HEK293 (cell line): ENCODE data around the gene KIF3B.
A peak's percentile ranks its signal among the peaks of the same experiment; 100 is the strongest.

Experiments used
- CTCF ChIA-PET: fragments of 350-600 bp; formaldehyde crosslinking; extraction: SDS; loops from one replicate; lab custom pipeline; 2021; ENCODE audit warnings: antibody characterized with exemption; lab: Yijun Ruan, JAX
- POLR2A ChIA-PET: fragments of 300-600 bp; formaldehyde crosslinking; extraction: SDS; loops from one replicate; lab custom pipeline; 2020; ENCODE audit warnings: antibody characterized with exemption, inconsistent platforms; lab: Yijun Ruan, JAX
- H3K27ac ChIP-seq: fragments of 200-500 bp; sonication (Bioruptor generic); 2 replicates; pipeline ENCODE4 v1.5.1; 2014; ENCODE audit warnings: low read depth, low read length, control low read depth, inconsistent platforms; ENCODE audit errors: extremely low read depth
- H3K36me3 ChIP-seq, 2 experiments: fragments of 200-500 bp in 1 of 2; sonication (Bioruptor generic) in 1 of 2; 1 replicate in 1 of 2; 2 replicates in 1 of 2; pipeline ENCODE4 v1.5.1; 2014 to 2017; ENCODE audit warnings: inconsistent platforms in 2 of 2, low read length in 2 of 2; ENCODE audit not compliant: control insufficient read depth in 2 of 2, insufficient read depth in 1 of 2
- H3K4me1 ChIP-seq: fragments of 200-500 bp; sonication (Bioruptor generic); 2 replicates; pipeline ENCODE4 v1.5.1; 2014; ENCODE audit warnings: mild to moderate bottlenecking, low read length, inconsistent platforms; ENCODE audit not compliant: control insufficient read depth, insufficient read depth
- H3K4me3 ChIP-seq: 2 replicates; pipeline ENCODE4 v1.5.1; 2011; ENCODE audit warnings: low read depth, mild to moderate bottlenecking, control low read depth, low read length, moderate library complexity
- H3K9me3 ChIP-seq: fragments of 200-500 bp; sonication (Bioruptor generic); 2 replicates; pipeline ENCODE4 v1.5.1; 2014; ENCODE audit warnings: low read depth, low read length, inconsistent platforms; ENCODE audit not compliant: control insufficient read depth, insufficient read depth
- FEZF1 ChIP-seq: fragments of 450-650 bp; formaldehyde crosslinking; IDR thresholded peaks from 2 replicates; pipeline ENCODE4 v1.5.1; 2016; ENCODE audit warnings: missing biosample characterization, missing genetic modification characterization
- GLIS1 ChIP-seq: fragments of 450-650 bp; formaldehyde crosslinking; IDR thresholded peaks from 2 replicates; pipeline ENCODE4 v1.5.1; 2016; ENCODE audit warnings: missing biosample characterization, missing genetic modification characterization
- GLIS2 ChIP-seq: fragments of 450-650 bp; formaldehyde crosslinking; IDR thresholded peaks from 2 replicates; pipeline ENCODE4 v1.5.1; 2016; ENCODE audit warnings: missing biosample characterization, missing genetic modification characterization
- PRDM1 ChIP-seq: fragments of 450-650 bp; formaldehyde crosslinking; IDR thresholded peaks from 2 replicates; pipeline ENCODE4; 2016; ENCODE audit warnings: missing biosample characterization, missing genetic modification characterization
- WT1 ChIP-seq: fragments of 450-650 bp; formaldehyde crosslinking; IDR thresholded peaks from 2 replicates; pipeline ENCODE4 v1.5.1; 2016; ENCODE audit warnings: missing biosample characterization, missing genetic modification characterization
- ZNF174 ChIP-seq: fragments of 450-650 bp; formaldehyde crosslinking; IDR thresholded peaks from 2 replicates; pipeline ENCODE4 v1.5.0; 2017; ENCODE audit warnings: missing biosample characterization, mild to moderate bottlenecking, missing genetic modification characterization
- ZNF175 ChIP-seq: fragments of 450-650 bp; formaldehyde crosslinking; IDR thresholded peaks from 2 replicates; pipeline ENCODE4 v1.5.1; 2016; ENCODE audit warnings: missing biosample characterization, missing genetic modification characterization
- ZNF341 ChIP-seq: fragments of 450-650 bp; formaldehyde crosslinking; IDR thresholded peaks from 2 replicates; pipeline ENCODE4; 2016; ENCODE audit warnings: low read depth, missing biosample characterization, missing genetic modification characterization
- ZNF362 ChIP-seq: fragments of 450-650 bp; formaldehyde crosslinking; IDR thresholded peaks from 2 replicates; pipeline ENCODE4 v1.5.1; 2016; ENCODE audit warnings: missing biosample characterization, missing genetic modification characterization
- ZNF398 ChIP-seq: fragments of 450-650 bp; formaldehyde crosslinking; IDR thresholded peaks from 2 replicates; pipeline ENCODE4 v1.5.1; 2017; ENCODE audit warnings: missing biosample characterization, missing genetic modification characterization
- ZNF549 ChIP-seq: fragments of 450-650 bp; IDR thresholded peaks from 2 replicates; pipeline ENCODE4 v1.5.1; 2018; ENCODE audit warnings: missing biosample characterization, missing genetic modification characterization, mild to moderate bottlenecking, inconsistent platforms, moderate library complexity
- ZNF596 ChIP-seq: fragments of 450-650 bp; IDR thresholded peaks from 2 replicates; pipeline ENCODE4 v1.5.0; 2018; ENCODE audit warnings: missing biosample characterization, mild to moderate bottlenecking, missing genetic modification characterization, moderate library complexity
- ZNF654 ChIP-seq: fragments of 450-650 bp; formaldehyde crosslinking; IDR thresholded peaks from 2 replicates; pipeline ENCODE4 v1.5.1; 2016; ENCODE audit warnings: low read depth, missing biosample characterization, missing genetic modification characterization
- ZNF670 ChIP-seq: fragments of 450-650 bp; formaldehyde crosslinking; IDR thresholded peaks from 2 replicates; pipeline ENCODE4 v1.5.1; 2016; ENCODE audit warnings: missing biosample characterization, missing genetic modification characterization, low read depth
- ZNF777 ChIP-seq: fragments of 450-650 bp; formaldehyde crosslinking; IDR thresholded peaks from 2 replicates; pipeline ENCODE4 v1.5.1; 2017; ENCODE audit warnings: missing biosample characterization, missing genetic modification characterization, borderline replicate concordance
- ZSCAN5A ChIP-seq: fragments of 450-650 bp; formaldehyde crosslinking; IDR thresholded peaks from 2 replicates; pipeline ENCODE4 v1.5.1; 2016; ENCODE audit warnings: missing biosample characterization, missing genetic modification characterization
- TF ChIP-seq, protein P1 (sequence below): fragments of 450-650 bp; formaldehyde crosslinking; IDR thresholded peaks from 2 replicates; pipeline ENCODE4 v1.5.1; 2016; ENCODE audit warnings: missing biosample characterization, missing genetic modification characterization
- TF ChIP-seq, protein P2 (sequence below): fragments of 450-650 bp; formaldehyde crosslinking; IDR thresholded peaks from 2 replicates; pipeline ENCODE4 v1.5.1; 2016; ENCODE audit warnings: missing biosample characterization, missing genetic modification characterization
- TF ChIP-seq, protein P3 (sequence below): fragments of 450-650 bp; formaldehyde crosslinking; IDR thresholded peaks from 2 replicates; pipeline ENCODE4 v1.5.1; 2016; ENCODE audit warnings: missing biosample characterization, missing genetic modification characterization
- TF ChIP-seq, protein P4 (sequence below): fragments of 450-650 bp; formaldehyde crosslinking; IDR thresholded peaks from 2 replicates; pipeline ENCODE4 v1.5.1; 2016; ENCODE audit warnings: missing biosample characterization, missing genetic modification characterization
- TF ChIP-seq, protein P5 (sequence below): fragments of 450-650 bp; formaldehyde crosslinking; IDR thresholded peaks from 2 replicates; pipeline ENCODE4 v1.5.1; 2016; ENCODE audit warnings: missing biosample characterization, missing genetic modification characterization

The KIF3B gene

GRCh38 chr20:32227744-32228688 lies 49.4 kb upstream of the KIF3B start:
- Histone ChIP-seq H3K4me1 (no peaks in the 10 kb centered on the region), H3K9me3 (no peaks in the 10 kb centered on the region), H3K4me3 (no peak overlapping the region), H3K36me3 (peaks cover 14 to 84% of the 10 kb centered on the region in 2 experiments), H3K27ac (no peak overlapping the region)
- POLR2A ChIA-PET, result no interaction called here
- CTCF ChIA-PET, result no interaction called here
- TF ChIP-seq, protein P1, sequence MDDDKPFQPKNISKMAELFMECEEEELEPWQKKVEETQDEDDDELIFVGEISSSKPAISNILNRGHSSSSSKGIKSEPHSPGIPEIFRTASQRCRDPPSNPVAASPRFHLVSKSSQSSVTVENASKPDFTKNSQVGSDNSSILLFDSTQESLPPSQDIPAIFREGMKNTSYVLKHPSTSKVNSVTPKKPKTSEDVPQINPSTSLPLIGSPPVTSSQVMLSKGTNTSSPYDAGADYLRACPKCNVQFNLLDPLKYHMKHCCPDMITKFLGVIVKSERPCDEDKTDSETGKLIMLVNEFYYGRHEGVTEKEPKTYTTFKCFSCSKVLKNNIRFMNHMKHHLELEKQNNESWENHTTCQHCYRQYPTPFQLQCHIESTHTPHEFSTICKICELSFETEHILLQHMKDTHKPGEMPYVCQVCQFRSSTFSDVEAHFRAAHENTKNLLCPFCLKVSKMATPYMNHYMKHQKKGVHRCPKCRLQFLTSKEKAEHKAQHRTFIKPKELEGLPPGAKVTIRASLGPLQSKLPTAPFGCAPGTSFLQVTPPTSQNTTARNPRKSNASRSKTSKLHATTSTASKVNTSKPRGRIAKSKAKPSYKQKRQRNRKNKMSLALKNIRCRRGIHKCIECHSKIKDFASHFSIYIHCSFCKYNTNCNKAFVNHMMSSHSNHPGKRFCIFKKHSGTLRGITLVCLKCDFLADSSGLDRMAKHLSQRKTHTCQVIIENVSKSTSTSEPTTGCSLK, result no peak
- TF ChIP-seq ZSCAN5A (tag by site-specific recombination), result no peak
- TF ChIP-seq, protein P2, sequence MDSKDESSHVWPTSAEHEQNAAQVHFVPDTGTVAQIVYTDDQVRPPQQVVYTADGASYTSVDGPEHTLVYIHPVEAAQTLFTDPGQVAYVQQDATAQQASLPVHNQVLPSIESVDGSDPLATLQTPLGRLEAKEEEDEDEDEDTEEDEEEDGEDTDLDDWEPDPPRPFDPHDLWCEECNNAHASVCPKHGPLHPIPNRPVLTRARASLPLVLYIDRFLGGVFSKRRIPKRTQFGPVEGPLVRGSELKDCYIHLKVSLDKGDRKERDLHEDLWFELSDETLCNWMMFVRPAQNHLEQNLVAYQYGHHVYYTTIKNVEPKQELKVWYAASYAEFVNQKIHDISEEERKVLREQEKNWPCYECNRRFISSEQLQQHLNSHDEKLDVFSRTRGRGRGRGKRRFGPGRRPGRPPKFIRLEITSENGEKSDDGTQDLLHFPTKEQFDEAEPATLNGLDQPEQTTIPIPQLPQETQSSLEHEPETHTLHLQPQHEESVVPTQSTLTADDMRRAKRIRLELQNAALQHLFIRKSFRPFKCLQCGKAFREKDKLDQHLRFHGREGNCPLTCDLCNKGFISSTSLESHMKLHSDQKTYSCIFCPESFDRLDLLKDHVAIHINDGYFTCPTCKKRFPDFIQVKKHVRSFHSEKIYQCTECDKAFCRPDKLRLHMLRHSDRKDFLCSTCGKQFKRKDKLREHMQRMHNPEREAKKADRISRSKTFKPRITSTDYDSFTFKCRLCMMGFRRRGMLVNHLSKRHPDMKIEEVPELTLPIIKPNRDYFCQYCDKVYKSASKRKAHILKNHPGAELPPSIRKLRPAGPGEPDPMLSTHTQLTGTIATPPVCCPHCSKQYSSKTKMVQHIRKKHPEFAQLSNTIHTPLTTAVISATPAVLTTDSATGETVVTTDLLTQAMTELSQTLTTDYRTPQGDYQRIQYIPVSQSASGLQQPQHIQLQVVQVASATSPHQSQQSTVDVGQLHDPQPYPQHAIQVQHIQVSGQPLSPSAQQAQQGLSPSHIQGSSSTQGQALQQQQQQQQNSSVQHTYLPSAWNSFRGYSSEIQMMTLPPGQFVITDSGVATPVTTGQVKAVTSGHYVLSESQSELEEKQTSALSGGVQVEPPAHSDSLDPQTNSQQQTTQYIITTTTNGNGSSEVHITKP, result peak; percentile 89
- no peak for TF ChIP-seq ZNF362 (tag by site-specific recombination)
- TF ChIP-seq, protein P3, sequence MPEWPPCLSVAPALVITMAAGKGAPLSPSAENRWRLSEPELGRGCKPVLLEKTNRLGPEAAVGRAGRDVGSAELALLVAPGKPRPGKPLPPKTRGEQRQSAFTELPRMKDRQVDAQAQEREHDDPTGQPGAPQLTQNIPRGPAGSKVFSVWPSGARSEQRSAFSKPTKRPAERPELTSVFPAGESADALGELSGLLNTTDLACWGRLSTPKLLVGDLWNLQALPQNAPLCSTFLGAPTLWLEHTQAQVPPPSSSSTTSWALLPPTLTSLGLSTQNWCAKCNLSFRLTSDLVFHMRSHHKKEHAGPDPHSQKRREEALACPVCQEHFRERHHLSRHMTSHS (tag by site-specific recombination), result peak; percentile 67; the same call in 1 of the 2 replicates
- no peak for TF ChIP-seq PRDM1
- no peak for TF ChIP-seq WT1 (tag by site-specific recombination)
- TF ChIP-seq ZNF777 (tag by site-specific recombination), result no peak
- TF ChIP-seq GLIS2 (tag by site-specific recombination), result no peak
- TF ChIP-seq, protein P4, sequence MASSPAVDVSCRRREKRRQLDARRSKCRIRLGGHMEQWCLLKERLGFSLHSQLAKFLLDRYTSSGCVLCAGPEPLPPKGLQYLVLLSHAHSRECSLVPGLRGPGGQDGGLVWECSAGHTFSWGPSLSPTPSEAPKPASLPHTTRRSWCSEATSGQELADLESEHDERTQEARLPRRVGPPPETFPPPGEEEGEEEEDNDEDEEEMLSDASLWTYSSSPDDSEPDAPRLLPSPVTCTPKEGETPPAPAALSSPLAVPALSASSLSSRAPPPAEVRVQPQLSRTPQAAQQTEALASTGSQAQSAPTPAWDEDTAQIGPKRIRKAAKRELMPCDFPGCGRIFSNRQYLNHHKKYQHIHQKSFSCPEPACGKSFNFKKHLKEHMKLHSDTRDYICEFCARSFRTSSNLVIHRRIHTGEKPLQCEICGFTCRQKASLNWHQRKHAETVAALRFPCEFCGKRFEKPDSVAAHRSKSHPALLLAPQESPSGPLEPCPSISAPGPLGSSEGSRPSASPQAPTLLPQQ, result peak; percentile 77
- TF ChIP-seq ZNF654 (tag by site-specific recombination), result no peak
- TF ChIP-seq ZNF341, result no peak
- TF ChIP-seq ZNF175 (tag by site-specific recombination), result no peak
- peak; percentile 82 for TF ChIP-seq FEZF1 (tag by site-specific recombination)
- TF ChIP-seq ZNF398 (tag by site-specific recombination), result peak; percentile 63
- TF ChIP-seq ZNF670, result no peak
- TF ChIP-seq ZNF596 (tag by site-specific recombination), result no peak
- TF ChIP-seq ZNF174, result no peak
- TF ChIP-seq, protein P5, sequence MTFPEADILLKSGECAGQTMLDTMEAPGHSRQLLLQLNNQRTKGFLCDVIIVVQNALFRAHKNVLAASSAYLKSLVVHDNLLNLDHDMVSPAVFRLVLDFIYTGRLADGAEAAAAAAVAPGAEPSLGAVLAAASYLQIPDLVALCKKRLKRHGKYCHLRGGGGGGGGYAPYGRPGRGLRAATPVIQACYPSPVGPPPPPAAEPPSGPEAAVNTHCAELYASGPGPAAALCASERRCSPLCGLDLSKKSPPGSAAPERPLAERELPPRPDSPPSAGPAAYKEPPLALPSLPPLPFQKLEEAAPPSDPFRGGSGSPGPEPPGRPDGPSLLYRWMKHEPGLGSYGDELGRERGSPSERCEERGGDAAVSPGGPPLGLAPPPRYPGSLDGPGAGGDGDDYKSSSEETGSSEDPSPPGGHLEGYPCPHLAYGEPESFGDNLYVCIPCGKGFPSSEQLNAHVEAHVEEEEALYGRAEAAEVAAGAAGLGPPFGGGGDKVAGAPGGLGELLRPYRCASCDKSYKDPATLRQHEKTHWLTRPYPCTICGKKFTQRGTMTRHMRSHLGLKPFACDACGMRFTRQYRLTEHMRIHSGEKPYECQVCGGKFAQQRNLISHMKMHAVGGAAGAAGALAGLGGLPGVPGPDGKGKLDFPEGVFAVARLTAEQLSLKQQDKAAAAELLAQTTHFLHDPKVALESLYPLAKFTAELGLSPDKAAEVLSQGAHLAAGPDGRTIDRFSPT (tag by site-specific recombination), result no peak
- no peak for TF ChIP-seq ZNF549 (tag by site-specific recombination)
- TF ChIP-seq GLIS1 (tag by site-specific recombination), result peak; percentile 96
